Measurements from ENCODE around the gene GCN1.

DNA sequence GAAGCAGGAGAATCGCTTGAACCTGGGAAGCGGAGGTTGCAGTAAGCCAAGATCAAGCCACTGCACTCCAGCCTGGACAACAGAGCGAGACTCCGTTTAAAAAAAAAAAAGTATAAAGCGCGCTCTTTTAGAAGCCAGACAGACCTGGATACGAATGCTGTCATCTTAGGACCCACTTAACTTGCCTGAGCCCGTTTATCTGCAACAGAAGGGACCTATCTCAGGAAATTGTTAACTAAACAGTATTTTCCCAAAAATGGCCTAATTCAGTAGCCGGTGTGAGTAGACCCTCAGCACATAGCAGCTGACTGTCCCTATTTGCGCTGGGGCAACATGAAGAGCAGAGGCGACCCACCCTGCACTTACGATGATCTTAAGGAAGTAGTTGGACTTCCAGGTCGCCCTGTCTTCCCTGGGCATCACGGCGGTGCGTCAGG lies 5.9 kb upstream of the GCN1 start:
- TF ChIP-seq, protein P1, sequence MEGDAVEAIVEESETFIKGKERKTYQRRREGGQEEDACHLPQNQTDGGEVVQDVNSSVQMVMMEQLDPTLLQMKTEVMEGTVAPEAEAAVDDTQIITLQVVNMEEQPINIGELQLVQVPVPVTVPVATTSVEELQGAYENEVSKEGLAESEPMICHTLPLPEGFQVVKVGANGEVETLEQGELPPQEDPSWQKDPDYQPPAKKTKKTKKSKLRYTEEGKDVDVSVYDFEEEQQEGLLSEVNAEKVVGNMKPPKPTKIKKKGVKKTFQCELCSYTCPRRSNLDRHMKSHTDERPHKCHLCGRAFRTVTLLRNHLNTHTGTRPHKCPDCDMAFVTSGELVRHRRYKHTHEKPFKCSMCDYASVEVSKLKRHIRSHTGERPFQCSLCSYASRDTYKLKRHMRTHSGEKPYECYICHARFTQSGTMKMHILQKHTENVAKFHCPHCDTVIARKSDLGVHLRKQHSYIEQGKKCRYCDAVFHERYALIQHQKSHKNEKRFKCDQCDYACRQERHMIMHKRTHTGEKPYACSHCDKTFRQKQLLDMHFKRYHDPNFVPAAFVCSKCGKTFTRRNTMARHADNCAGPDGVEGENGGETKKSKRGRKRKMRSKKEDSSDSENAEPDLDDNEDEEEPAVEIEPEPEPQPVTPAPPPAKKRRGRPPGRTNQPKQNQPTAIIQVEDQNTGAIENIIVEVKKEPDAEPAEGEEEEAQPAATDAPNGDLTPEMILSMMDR (IDR thresholded peaks at IDR 0.05; ENCODE audit: insufficient read depth, low read length) = no peak
- TF ChIP-seq SPI1 (IDR thresholded peaks at IDR 0.05; ENCODE audit: borderline replicate concordance, low read depth) (no peak), POLR2AphosphoS5 (IDR thresholded peaks at IDR 0.05; ENCODE audit: low read depth) (no peak)
- TF ChIP-seq, protein P2, sequence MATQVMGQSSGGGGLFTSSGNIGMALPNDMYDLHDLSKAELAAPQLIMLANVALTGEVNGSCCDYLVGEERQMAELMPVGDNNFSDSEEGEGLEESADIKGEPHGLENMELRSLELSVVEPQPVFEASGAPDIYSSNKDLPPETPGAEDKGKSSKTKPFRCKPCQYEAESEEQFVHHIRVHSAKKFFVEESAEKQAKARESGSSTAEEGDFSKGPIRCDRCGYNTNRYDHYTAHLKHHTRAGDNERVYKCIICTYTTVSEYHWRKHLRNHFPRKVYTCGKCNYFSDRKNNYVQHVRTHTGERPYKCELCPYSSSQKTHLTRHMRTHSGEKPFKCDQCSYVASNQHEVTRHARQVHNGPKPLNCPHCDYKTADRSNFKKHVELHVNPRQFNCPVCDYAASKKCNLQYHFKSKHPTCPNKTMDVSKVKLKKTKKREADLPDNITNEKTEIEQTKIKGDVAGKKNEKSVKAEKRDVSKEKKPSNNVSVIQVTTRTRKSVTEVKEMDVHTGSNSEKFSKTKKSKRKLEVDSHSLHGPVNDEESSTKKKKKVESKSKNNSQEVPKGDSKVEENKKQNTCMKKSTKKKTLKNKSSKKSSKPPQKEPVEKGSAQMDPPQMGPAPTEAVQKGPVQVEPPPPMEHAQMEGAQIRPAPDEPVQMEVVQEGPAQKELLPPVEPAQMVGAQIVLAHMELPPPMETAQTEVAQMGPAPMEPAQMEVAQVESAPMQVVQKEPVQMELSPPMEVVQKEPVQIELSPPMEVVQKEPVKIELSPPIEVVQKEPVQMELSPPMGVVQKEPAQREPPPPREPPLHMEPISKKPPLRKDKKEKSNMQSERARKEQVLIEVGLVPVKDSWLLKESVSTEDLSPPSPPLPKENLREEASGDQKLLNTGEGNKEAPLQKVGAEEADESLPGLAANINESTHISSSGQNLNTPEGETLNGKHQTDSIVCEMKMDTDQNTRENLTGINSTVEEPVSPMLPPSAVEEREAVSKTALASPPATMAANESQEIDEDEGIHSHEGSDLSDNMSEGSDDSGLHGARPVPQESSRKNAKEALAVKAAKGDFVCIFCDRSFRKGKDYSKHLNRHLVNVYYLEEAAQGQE (IDR thresholded peaks at IDR 0.05; ENCODE audit: insufficient replicate concordance, low read depth) = no peak

Data from HL-60 (cell line).